Measurements from ENCODE around the gene IQGAP2.

Gene IQGAP2

GRCh38 chr5:76490960-76491359 is 87.9 kb downstream of the IQGAP2 start:
- no peak for TF ChIP-seq POLR2A (IDR thresholded peaks at IDR 0.05; ENCODE audit: low read depth, low read length)
- FAIRE-seq (no peak), DNase-seq (ENCODE audit: insufficient read length, low spot score) (no peak)

- TF ChIP-seq POLR2A (IDR thresholded peaks at IDR 0.05; ENCODE audit: low read depth, low read length) = no peak
Observed at GRCh38 chr5:76492819-76493189, 89.7 kb downstream of the IQGAP2 start.

GRCh38 chr5:76493190-76493837 is 90.2 kb downstream of the IQGAP2 start:
- DNase-seq (ENCODE audit: insufficient read length, low spot score) = no peak
- FAIRE-seq = no peak

More at GRCh38 chr5:76492819-76493189, 89.7 kb downstream of the IQGAP2 start:
- FAIRE-seq (no peak), DNase-seq (ENCODE audit: insufficient read length, low spot score) (no peak)

GRCh38 chr5:76494201-76494600 is 91.1 kb downstream of the IQGAP2 start:
- no peak for FAIRE-seq
- DNase-seq (ENCODE audit: insufficient read length, low spot score) = no peak
- no peak for TF ChIP-seq POLR2A (IDR thresholded peaks at IDR 0.05; ENCODE audit: low read depth, low read length)

More at GRCh38 chr5:76493190-76493837, 90.2 kb downstream of the IQGAP2 start:
- no peak for TF ChIP-seq POLR2A (IDR thresholded peaks at IDR 0.05; ENCODE audit: low read depth, low read length)

GRCh38 chr5:76495870-76496269 is 92.8 kb downstream of the IQGAP2 start:
- TF ChIP-seq POLR2A (IDR thresholded peaks at IDR 0.05; ENCODE audit: low read depth, low read length) = no peak
- DNase-seq (ENCODE audit: insufficient read length, low spot score) = no peak
- no peak for FAIRE-seq

GRCh38 chr5:76497065-76497460 is 94.0 kb downstream of the IQGAP2 start:
- DNase-seq (ENCODE audit: insufficient read length, low spot score) (no peak), FAIRE-seq (no peak)
- no peak for TF ChIP-seq POLR2A (IDR thresholded peaks at IDR 0.05; ENCODE audit: low read depth, low read length)

- no peak for TF ChIP-seq POLR2A (IDR thresholded peaks at IDR 0.05; ENCODE audit: low read depth, low read length)
- DNase-seq (ENCODE audit: insufficient read length, low spot score) (no peak), FAIRE-seq (no peak)
Observed at GRCh38 chr5:76497986-76498717, 95.1 kb downstream of the IQGAP2 start.

GRCh38 chr5:76499507-76500161 is 96.5 kb downstream of the IQGAP2 start:
- FAIRE-seq (no peak), DNase-seq (ENCODE audit: insufficient read length, low spot score) (no peak)
- no peak for TF ChIP-seq POLR2A (IDR thresholded peaks at IDR 0.05; ENCODE audit: low read depth, low read length)

- no peak for DNase-seq (ENCODE audit: insufficient read length, low spot score)
- no peak for TF ChIP-seq POLR2A (IDR thresholded peaks at IDR 0.05; ENCODE audit: low read depth, low read length)
- no peak for FAIRE-seq
Observed at GRCh38 chr5:76500633-76501393, 97.7 kb downstream of the IQGAP2 start.

- FAIRE-seq (no peak), DNase-seq (ENCODE audit: insufficient read length, low spot score) (no peak)
- no peak for TF ChIP-seq POLR2A (IDR thresholded peaks at IDR 0.05; ENCODE audit: low read depth, low read length)
Observed at GRCh38 chr5:76503929-76504328, 100.8 kb downstream of the IQGAP2 start.

- no peak for DNase-seq (ENCODE audit: insufficient read length, low spot score)
- TF ChIP-seq POLR2A (IDR thresholded peaks at IDR 0.05; ENCODE audit: low read depth, low read length) = no peak
Observed at GRCh38 chr5:76504901-76505564, 101.9 kb downstream of the IQGAP2 start.

GRCh38 chr5:76513476-76513875 is 110.4 kb downstream of the IQGAP2 start:
- TF ChIP-seq POLR2A (IDR thresholded peaks at IDR 0.05; ENCODE audit: low read depth, low read length) = no peak
- FAIRE-seq = no peak
- no peak for DNase-seq (ENCODE audit: insufficient read length, low spot score)

More at GRCh38 chr5:76504901-76505564, 101.9 kb downstream of the IQGAP2 start:
- FAIRE-seq = no peak

GRCh38 chr5:76514292-76514691 is 111.2 kb downstream of the IQGAP2 start:
- FAIRE-seq = no peak
- DNase-seq (ENCODE audit: insufficient read length, low spot score) = no peak
- no peak for TF ChIP-seq POLR2A (IDR thresholded peaks at IDR 0.05; ENCODE audit: low read depth, low read length)

Data from H54 (cell line).